Prostate gland (tissue), 2 donors: ENCODE data around the gene NTM. TPM values are rescaled to one million over a fixed set of nuclear protein-coding genes. Genes with fewer than 3 reads are reported as not detected.

Experiments used
- DNase-seq: peaks from one replicate; pipeline ENCODE4 v3.0.0-alpha.2; 2019; ENCODE audit warnings: low spot score
- H3K27ac ChIP-seq, 2 donors: fragments of 200-600 bp; sonication (generic); 2 replicates each; pipeline ENCODE4 v1.5.1; 2017 to 2019
- H3K27me3 ChIP-seq: fragments of 200-600 bp; sonication (generic); replicated peaks from 2 replicates; pipeline ENCODE4 v1.5.1; 2019; ENCODE audit not compliant: insufficient read depth
- H3K36me3 ChIP-seq, 2 donors: fragments of 200-600 bp; sonication (generic); 1 replicate in 1 of 2; 2 replicates in 1 of 2; pipeline versions ENCODE4 v1.5.1 to v1.8.1; 2017 to 2019
- H3K4me1 ChIP-seq: fragments of 200-600 bp; sonication (generic); replicated peaks from 2 replicates; pipeline ENCODE4 v1.5.1; 2019
- H3K4me3 ChIP-seq, 2 donors: fragments of 200-600 bp; sonication (generic); 2 replicates each; pipeline ENCODE4 v1.5.1; 2017 to 2019
- H3K9me3 ChIP-seq: fragments of 200-600 bp; sonication (generic); 2 replicates; pipeline ENCODE4 v1.5.1; 2017
- CTCF ChIP-seq, 4 experiments: fragments of 200-600 bp in 2 of 4; fragments of 450-650 bp in 2 of 4; sonication (generic) in 2 of 4; IDR thresholded peaks; 1 replicate in 3 of 4; 2 replicates in 1 of 4; pipeline ENCODE4 v1.5.1; 2016 to 2019; ENCODE audit warnings: antibody characterized with exemption in 4 of 4, mild to moderate bottlenecking in 2 of 4, moderate library complexity in 2 of 4
- POLR2A ChIP-seq: fragments of 450-650 bp; IDR thresholded peaks from one replicate; pipeline ENCODE4 v1.6.1; 2016; ENCODE audit warnings: antibody characterized with exemption, mild to moderate bottlenecking
- POLR2AphosphoS5 ChIP-seq: sonication (generic); formaldehyde crosslinking; IDR thresholded peaks from one replicate; pipeline ENCODE4 v1.6.1; 2017; ENCODE audit warnings: antibody characterized with exemption
- WGBS: methylation state at CpG from one replicate; pipeline ENCODE4 v1.1.5; 2018; 5-methylcytosine and 5-hydroxymethylcytosine counted together
- intact Hi-C: fragments of 100-400 bp; cut with DNase I; formaldehyde crosslinking; loops from one replicate; pipeline ENCODE4 v1.14.2; 2022
- total RNA-seq, 2 donors: library from RNA; depleted of rRNA; stranded (reverse); fragments of >200 nt; gene quantifications; one replicate each; pipeline ENCODE4 v1.1.0, GENCODE V29; 2016

NTM gene
- total RNA-seq, 2 donors from 2014 or later, result 7.4 TPM; not detected in 1

- 79% methylated on average over 8 of the region's 8 CpGs for WGBS
- Histone ChIP-seq H3K9me3 (no peaks in the 10 kb centered on the region), H3K4me3 (no peak overlapping the region), H3K36me3 (no peaks in the 10 kb centered on the region), H3K27me3 (no peaks in the 10 kb centered on the region), H3K27ac (no peak overlapping the region), H3K4me1 (no peaks in the 10 kb centered on the region)
- no peak for TF ChIP-seq POLR2AphosphoS5
- TF ChIP-seq POLR2A, result no peak
- TF ChIP-seq CTCF (IDR thresholded peaks at IDR 0.05), result no peak
- no peak for DNase-seq
- intact Hi-C loops, result loop anchor here (5.0 kb wide), 1 partner anchor 749 kb away; no protein-coding TSS in a partner anchor
Observed at GRCh38 chr11:131671320-131671719, 300.9 kb downstream of the NTM start.

- TF ChIP-seq POLR2AphosphoS5, result no peak
- TF ChIP-seq CTCF (IDR thresholded peaks at IDR 0.05), result no peak
- TF ChIP-seq POLR2A, result no peak
- no peak overlapping the region for H3K27ac ChIP-seq
Observed at GRCh38 chr11:131671734-131672133, 301.3 kb downstream of the NTM start.

GRCh38 chr11:131672191-131672590 is 301.8 kb downstream of the NTM start:
- Histone ChIP-seq H3K27ac (no peak overlapping the region), H3K27me3 (no peaks in the 10 kb centered on the region), H3K36me3 (no peaks in the 10 kb centered on the region), H3K4me3 (no peak overlapping the region), H3K9me3 (no peaks in the 10 kb centered on the region), H3K4me1 (no peaks in the 10 kb centered on the region)
- 73% methylated on average over 13 of the region's 15 CpGs for WGBS
- no peak for DNase-seq
- intact Hi-C loops, result loop anchor here (5.0 kb wide), 1 partner anchor 750 kb away; no protein-coding TSS in a partner anchor
- TF ChIP-seq POLR2AphosphoS5 (no peak), POLR2A (no peak), CTCF (IDR thresholded peaks at IDR 0.05) (no peak)

More at GRCh38 chr11:131671734-131672133, 301.3 kb downstream of the NTM start:
- DNase-seq, result no peak
- Histone ChIP-seq H3K36me3 (no peaks in the 10 kb centered on the region), H3K9me3 (no peaks in the 10 kb centered on the region), H3K4me3 (no peak overlapping the region), H3K4me1 (no peaks in the 10 kb centered on the region), H3K27me3 (no peaks in the 10 kb centered on the region)
- WGBS, result 91% methylated on average over 12 of the region's 12 CpGs
- intact Hi-C loops, result loop anchor here (5.0 kb wide), 1 partner anchor 749 kb away; no protein-coding TSS in a partner anchor

GRCh38 chr11:131674051-131674755 is 303.8 kb downstream of the NTM start:
- no peaks in the 10 kb centered on the region for H3K9me3 ChIP-seq
- no peaks in the 10 kb centered on the region for H3K4me1 ChIP-seq
- no peak overlapping the region for H3K4me3 ChIP-seq
- no peak overlapping the region for H3K27ac ChIP-seq
- intact Hi-C loops, result loop anchor here (2.0 to 5.0 kb wide), 2 partner anchors 609 to 752 kb away; no protein-coding TSS in a partner anchor
- peak; percentile 48 for DNase-seq
- 19% methylated on average over 16 of the region's 16 CpGs for WGBS
- no peaks in the 10 kb centered on the region for H3K27me3 ChIP-seq
- TF ChIP-seq CTCF (IDR thresholded peaks at IDR 0.05) (peak; percentile 70 to 89 (median 84)), POLR2A (no peak)
- H3K36me3 ChIP-seq, result no peaks in the 10 kb centered on the region
